Measurements from ENCODE around the gene KIF26A.

DNA sequence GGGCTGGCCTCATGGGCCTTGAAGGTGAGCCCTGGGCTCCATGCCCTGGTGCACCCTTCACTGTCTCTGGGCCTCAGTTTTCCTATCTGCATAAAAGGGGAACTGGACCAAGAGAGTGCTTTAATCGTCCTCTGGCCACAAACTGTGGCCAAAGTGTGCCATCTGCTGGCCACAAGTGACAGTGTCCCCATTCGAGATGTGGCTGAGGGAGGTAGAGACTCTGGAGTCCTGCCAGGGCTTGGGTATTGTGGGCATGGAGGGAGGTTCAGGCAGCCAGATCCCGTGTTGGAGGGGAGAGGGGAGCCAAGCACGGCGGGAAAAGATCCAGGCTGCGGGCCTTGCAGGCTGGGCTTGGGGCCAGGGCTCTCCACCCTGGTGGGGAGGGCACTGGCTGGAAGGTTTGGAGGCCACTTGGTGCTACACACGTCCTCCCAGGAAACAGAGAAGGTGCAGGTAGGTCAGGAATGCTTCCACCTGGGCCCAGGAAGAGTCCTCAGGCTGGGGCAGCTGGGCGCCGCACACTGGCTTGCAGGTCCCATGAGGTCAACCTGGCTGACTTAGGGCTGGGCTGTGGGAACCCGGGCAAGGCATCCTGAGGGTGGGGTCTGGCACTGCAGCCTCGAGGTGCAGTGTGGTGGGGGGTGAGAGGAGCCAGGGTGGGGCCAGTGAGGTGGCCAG lies 7.3 kb upstream of the KIF26A start:
- TF ChIP-seq, protein P1, sequence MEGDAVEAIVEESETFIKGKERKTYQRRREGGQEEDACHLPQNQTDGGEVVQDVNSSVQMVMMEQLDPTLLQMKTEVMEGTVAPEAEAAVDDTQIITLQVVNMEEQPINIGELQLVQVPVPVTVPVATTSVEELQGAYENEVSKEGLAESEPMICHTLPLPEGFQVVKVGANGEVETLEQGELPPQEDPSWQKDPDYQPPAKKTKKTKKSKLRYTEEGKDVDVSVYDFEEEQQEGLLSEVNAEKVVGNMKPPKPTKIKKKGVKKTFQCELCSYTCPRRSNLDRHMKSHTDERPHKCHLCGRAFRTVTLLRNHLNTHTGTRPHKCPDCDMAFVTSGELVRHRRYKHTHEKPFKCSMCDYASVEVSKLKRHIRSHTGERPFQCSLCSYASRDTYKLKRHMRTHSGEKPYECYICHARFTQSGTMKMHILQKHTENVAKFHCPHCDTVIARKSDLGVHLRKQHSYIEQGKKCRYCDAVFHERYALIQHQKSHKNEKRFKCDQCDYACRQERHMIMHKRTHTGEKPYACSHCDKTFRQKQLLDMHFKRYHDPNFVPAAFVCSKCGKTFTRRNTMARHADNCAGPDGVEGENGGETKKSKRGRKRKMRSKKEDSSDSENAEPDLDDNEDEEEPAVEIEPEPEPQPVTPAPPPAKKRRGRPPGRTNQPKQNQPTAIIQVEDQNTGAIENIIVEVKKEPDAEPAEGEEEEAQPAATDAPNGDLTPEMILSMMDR (IDR thresholded peaks at IDR 0.05): peak in 4 of 6 experiments; percentile 45 to 91 (median 88)
- TF ChIP-seq POLR2A (IDR thresholded peaks at IDR 0.05): no peak
